Neutrophil (primary cell): ENCODE measurements around the gene BTBD9.

Source experiments
- H3K27ac ChIP-seq: fragments of 200-600 bp; sonication (generic); 2 replicates; pipeline ENCODE4 v1.5.1; 2016; ENCODE audit warnings: mild to moderate bottlenecking, moderate library complexity
- H3K27me3 ChIP-seq: fragments of 200-600 bp; sonication (generic); 2 replicates; pipeline ENCODE4 v1.6.0; 2016; ENCODE audit warnings: mild to moderate bottlenecking
- H3K36me3 ChIP-seq: fragments of 200-600 bp; sonication (generic); 2 replicates; pipeline ENCODE4 v1.5.1; 2017
- H3K4me1 ChIP-seq, 2 experiments: fragments of 200-600 bp in 1 of 2; sonication (generic) in 1 of 2; 1 replicate in 1 of 2; 2 replicates in 1 of 2; pipeline versions ENCODE4 v1.5.1 to v1.6.1; 2013 to 2016; ENCODE audit warnings: low read depth in 1 of 2, low read length in 1 of 2, mild to moderate bottlenecking in 1 of 2, moderate library complexity in 1 of 2; ENCODE audit not compliant: control insufficient read depth in 1 of 2, insufficient read depth in 1 of 2
- H3K4me3 ChIP-seq, 2 experiments: fragments of 200-600 bp in 1 of 2; sonication (generic) in 1 of 2; 1 replicate in 1 of 2; 2 replicates in 1 of 2; pipeline ENCODE4 v1.5.1; 2013 to 2016; ENCODE audit warnings: low read depth in 1 of 2, low read length in 1 of 2, mild to moderate bottlenecking in 1 of 2, moderate library complexity in 1 of 2
- H3K9me3 ChIP-seq: fragments of 200-600 bp; sonication (generic); 2 replicates; pipeline ENCODE4 v1.5.1; 2016
- TF ChIP-seq, protein P1 (sequence below): fragments of 200-600 bp; sonication (generic); IDR thresholded peaks from 2 replicates; pipeline ENCODE4 v1.5.1; 2016; ENCODE audit warnings: antibody characterized with exemption

BTBD9 gene

DNA sequence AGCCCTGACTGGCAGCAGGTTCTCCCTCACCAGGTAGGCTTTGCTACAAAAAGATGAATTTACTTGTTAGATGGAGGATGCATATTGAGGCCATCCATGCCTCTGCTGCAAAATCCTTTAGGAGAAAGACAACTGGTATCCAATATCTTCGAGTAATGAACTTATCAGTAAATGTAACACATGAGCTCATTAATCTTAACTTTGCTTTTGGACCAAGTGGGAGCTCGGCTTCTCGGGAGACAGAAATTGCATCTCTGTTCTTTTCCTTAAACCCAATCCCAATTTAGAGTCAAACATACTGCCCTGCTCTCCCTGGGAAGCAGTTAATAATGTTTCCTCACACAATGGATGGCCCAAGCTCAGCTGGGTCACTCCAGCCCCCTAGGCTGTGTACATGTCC lies 489.7 kb downstream of the BTBD9 start:
- no peaks in the 10 kb centered on the region for H3K27me3 ChIP-seq
- TF ChIP-seq, protein P1, sequence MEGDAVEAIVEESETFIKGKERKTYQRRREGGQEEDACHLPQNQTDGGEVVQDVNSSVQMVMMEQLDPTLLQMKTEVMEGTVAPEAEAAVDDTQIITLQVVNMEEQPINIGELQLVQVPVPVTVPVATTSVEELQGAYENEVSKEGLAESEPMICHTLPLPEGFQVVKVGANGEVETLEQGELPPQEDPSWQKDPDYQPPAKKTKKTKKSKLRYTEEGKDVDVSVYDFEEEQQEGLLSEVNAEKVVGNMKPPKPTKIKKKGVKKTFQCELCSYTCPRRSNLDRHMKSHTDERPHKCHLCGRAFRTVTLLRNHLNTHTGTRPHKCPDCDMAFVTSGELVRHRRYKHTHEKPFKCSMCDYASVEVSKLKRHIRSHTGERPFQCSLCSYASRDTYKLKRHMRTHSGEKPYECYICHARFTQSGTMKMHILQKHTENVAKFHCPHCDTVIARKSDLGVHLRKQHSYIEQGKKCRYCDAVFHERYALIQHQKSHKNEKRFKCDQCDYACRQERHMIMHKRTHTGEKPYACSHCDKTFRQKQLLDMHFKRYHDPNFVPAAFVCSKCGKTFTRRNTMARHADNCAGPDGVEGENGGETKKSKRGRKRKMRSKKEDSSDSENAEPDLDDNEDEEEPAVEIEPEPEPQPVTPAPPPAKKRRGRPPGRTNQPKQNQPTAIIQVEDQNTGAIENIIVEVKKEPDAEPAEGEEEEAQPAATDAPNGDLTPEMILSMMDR: no peak
- H3K36me3 ChIP-seq: peaks cover 61% of the 10 kb centered on the region
- no peak overlapping the region for H3K27ac ChIP-seq
- H3K4me1 ChIP-seq: peaks cover 7 to 13% of the 10 kb centered on the region in 2 experiments
- H3K4me3 ChIP-seq: no peak overlapping the region
- no peaks in the 10 kb centered on the region for H3K9me3 ChIP-seq

DNA sequence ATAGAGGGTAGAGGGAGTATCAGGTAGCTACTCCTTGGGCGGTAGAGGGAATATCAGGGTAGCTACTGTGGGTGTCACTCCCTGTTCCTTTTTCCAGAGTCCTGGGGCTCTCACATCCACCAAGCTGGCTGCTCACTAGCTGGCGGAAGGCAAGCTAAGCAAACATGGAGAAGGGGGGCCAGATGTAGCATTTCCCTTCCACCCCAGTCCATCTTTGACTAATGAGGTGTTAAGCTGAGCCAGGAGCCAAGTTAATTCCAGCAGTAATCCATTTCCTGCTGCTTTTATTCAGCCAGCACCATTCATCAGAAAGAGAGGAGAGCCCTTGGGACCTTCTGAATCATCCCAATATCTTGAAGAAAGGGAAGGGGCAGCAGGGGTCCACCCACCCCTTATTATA lies 490.2 kb downstream of the BTBD9 start:
- Histone ChIP-seq H3K27ac (no peak overlapping the region), H3K4me1 (peaks cover 2 to 8% of the 10 kb centered on the region in 2 experiments), H3K4me3 (no peak overlapping the region), H3K36me3 (peaks cover 64% of the 10 kb centered on the region), H3K9me3 (no peaks in the 10 kb centered on the region), H3K27me3 (no peaks in the 10 kb centered on the region)
- TF ChIP-seq, protein P1: no peak

DNA sequence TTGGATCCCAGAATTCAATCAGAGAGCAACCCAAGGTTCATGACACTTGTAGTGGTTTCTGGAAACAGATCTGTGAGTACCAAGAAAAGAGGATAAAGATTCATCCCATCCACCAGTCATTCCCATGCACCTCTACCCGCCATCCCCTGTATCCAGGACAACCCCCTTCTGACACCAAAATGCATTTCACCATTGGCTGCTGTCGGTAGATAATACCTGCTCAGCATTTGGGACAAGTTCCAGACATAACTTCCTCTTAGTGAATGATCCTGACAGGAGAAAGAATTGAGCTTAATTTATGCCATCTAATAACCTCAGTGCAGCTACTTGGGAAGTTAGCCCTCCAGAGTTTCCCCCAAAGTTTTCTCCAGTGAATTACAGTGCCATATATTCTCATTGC lies 491.1 kb downstream of the BTBD9 start:
- Histone ChIP-seq H3K27ac (no peak overlapping the region), H3K27me3 (no peaks in the 10 kb centered on the region), H3K4me3 (no peak overlapping the region), H3K36me3 (peaks cover 57% of the 10 kb centered on the region), H3K9me3 (no peaks in the 10 kb centered on the region), H3K4me1 (no peaks in the 10 kb centered on the region)
- TF ChIP-seq, protein P1: no peak

DNA sequence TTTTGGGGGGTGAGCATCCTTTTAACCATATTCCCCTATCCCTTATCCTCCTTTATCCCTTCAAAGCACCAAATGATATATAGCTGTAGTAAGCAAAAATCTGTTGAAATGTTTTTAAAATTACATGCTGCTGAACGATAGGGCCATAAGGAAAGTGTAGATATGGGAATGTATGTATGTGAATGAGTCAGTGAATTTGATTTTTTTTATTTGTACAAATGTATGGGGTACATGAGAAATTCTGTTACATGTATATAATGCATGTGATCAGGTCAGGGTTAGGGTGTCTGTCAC lies 493.0 kb downstream of the BTBD9 start:
- H3K4me1 ChIP-seq: no peaks in the 10 kb centered on the region
- no peaks in the 10 kb centered on the region for H3K27me3 ChIP-seq
- no peak overlapping the region for H3K4me3 ChIP-seq
- TF ChIP-seq, protein P1: no peak
- peaks cover 53% of the 10 kb centered on the region for H3K36me3 ChIP-seq
- no peak overlapping the region for H3K27ac ChIP-seq
- no peaks in the 10 kb centered on the region for H3K9me3 ChIP-seq

DNA sequence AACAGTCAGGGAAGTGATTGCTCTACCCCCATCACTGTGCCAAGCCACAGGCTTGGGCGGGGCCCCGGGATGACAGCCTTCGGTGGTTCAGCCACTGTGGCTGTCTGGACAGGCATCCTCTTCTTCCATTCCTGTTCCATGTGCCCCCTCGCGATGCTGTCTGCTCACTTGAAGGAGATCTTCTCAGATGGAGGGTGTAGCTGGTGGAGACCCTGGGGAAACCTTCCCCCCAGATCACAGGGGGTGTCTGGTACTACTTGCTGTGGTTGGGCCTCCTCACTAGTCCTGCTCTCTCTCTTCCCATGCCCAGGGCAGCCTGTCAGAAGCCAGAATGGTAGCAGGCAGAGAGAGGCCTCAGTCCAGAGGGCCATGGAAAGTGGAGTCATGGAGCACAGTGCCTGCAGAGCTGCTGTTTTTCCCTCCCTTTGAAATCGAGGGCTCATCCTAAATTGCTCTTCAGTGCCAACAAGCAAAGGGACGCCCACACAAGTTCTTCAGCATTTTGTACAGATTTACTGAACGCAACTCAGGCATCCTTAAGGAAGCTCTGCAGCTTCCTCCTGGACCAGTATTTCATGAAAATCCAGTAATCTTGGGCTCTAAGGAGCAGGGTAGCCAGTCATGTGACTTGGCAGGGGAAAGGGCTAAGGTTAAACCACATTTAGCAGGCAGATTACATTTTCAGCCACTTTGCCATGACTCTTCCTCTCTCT lies 493.6 kb downstream of the BTBD9 start:
- H3K27me3 ChIP-seq: no peaks in the 10 kb centered on the region
- no peaks in the 10 kb centered on the region for H3K4me1 ChIP-seq
- peaks cover 48% of the 10 kb centered on the region for H3K36me3 ChIP-seq
- no peak overlapping the region for H3K27ac ChIP-seq
- TF ChIP-seq, protein P1: no peak
- H3K9me3 ChIP-seq: no peaks in the 10 kb centered on the region
- H3K4me3 ChIP-seq: no peak overlapping the region
